HepG2 (cell line): ENCODE measurements around the gene SLC29A3. TPM values are rescaled to one million over a fixed set of nuclear protein-coding genes. Genes with fewer than 3 reads are reported as not detected.

Source experiments
- DMTF1 ChIP-seq: sonication (generic); formaldehyde crosslinking; IDR thresholded peaks from 2 replicates; pipeline ENCODE4 v1.4.0; 2020; ENCODE audit warnings: mild to moderate bottlenecking, missing genetic modification reagents
- ERF ChIP-seq: IDR thresholded peaks from 2 replicates; pipeline ENCODE4 v1.6.1; 2018; ENCODE audit warnings: missing biosample characterization, missing genetic modification reagents
- HNRNPUL1 ChIP-seq: fragments of 200-400 bp; formaldehyde crosslinking; IDR thresholded peaks from 2 replicates; pipeline ENCODE4 v1.6.1; 2017; ENCODE audit warnings: low read depth, mild to moderate bottlenecking, low read length, moderate library complexity
- KDM2A ChIP-seq: sonication (generic); formaldehyde crosslinking; IDR thresholded peaks from 2 replicates; pipeline ENCODE4 v1.4.0; 2020; ENCODE audit warnings: low read depth, missing genetic modification reagents, borderline replicate concordance
- KLF16 ChIP-seq, 2 experiments: sonication (generic) in 1 of 2; formaldehyde crosslinking in 1 of 2; IDR thresholded peaks; 2 replicates each; pipeline versions ENCODE4 v1.6.1 to v1.8.0; 2016 to 2023; ENCODE audit warnings: missing genetic modification reagents in 2 of 2, missing compliant biosample characterization in 1 of 2
- KMT2A ChIP-seq: sonication (generic); formaldehyde crosslinking; IDR thresholded peaks from 2 replicates; pipeline ENCODE4 v1.4.0; 2020; ENCODE audit warnings: missing genetic modification reagents
- NFIC ChIP-seq: IDR thresholded peaks from 2 replicates; pipeline ENCODE4 v1.6.1; 2012; ENCODE audit warnings: mild to moderate bottlenecking, low read length, inconsistent platforms
- NFKBIZ ChIP-seq: IDR thresholded peaks from 2 replicates; pipeline ENCODE4 v1.6.1; 2018; ENCODE audit warnings: missing genetic modification reagents, missing compliant biosample characterization
- POGZ ChIP-seq: sonication (generic); formaldehyde crosslinking; IDR thresholded peaks from 2 replicates; pipeline ENCODE4 v1.4.0; 2020; ENCODE audit warnings: mild to moderate bottlenecking, missing genetic modification reagents
- SMC3 ChIP-seq: IDR thresholded peaks from 2 replicates; pipeline ENCODE4 v1.6.1; 2011; ENCODE audit warnings: low read length, improper control_type of control experiment
- ZBTB8A ChIP-seq: sonication (generic); formaldehyde crosslinking; IDR thresholded peaks from 2 replicates; pipeline ENCODE4 v1.4.0; 2020; ENCODE audit warnings: mild to moderate bottlenecking, low read depth, missing genetic modification reagents, borderline replicate concordance
- ZNF138 ChIP-seq: sonication (generic); formaldehyde crosslinking; IDR thresholded peaks from 2 replicates; pipeline ENCODE4 v1.5.0; 2020; ENCODE audit warnings: mild to moderate bottlenecking, low read depth, missing genetic modification reagents
- ZNF326 ChIP-seq: sonication (generic); formaldehyde crosslinking; IDR thresholded peaks from 2 replicates; pipeline ENCODE4 v1.4.0; 2020; ENCODE audit warnings: missing genetic modification reagents, borderline replicate concordance
- ZNF407 ChIP-seq: sonication (generic); formaldehyde crosslinking; IDR thresholded peaks from one replicate; pipeline ENCODE4 v1.5.1; 2020; ENCODE audit warnings: mild to moderate bottlenecking, missing genetic modification reagents; ENCODE audit errors: not compliant biosample characterization
- ZNF556 ChIP-seq: sonication (generic); formaldehyde crosslinking; IDR thresholded peaks from 2 replicates; pipeline ENCODE4 v1.4.0; 2020; ENCODE audit warnings: mild to moderate bottlenecking, missing genetic modification reagents, borderline replicate concordance
- ZNF567 ChIP-seq: sonication (generic); formaldehyde crosslinking; IDR thresholded peaks from 2 replicates; pipeline ENCODE4 v1.8.1; 2023; ENCODE audit warnings: mild to moderate bottlenecking, missing genetic modification reagents, borderline replicate concordance
- ZNF616 ChIP-seq: sonication (generic); formaldehyde crosslinking; IDR thresholded peaks from 2 replicates; pipeline ENCODE4 v1.5.0; 2020; ENCODE audit warnings: low read depth, mild to moderate bottlenecking, missing genetic modification reagents
- ZNF713 ChIP-seq: sonication (generic); formaldehyde crosslinking; IDR thresholded peaks from 2 replicates; pipeline ENCODE4 v1.4.0; 2020; ENCODE audit warnings: mild to moderate bottlenecking, missing genetic modification reagents
- ZNF777 ChIP-seq: sonication (generic); formaldehyde crosslinking; IDR thresholded peaks from 2 replicates; pipeline ENCODE4 v1.4.0; 2020; ENCODE audit warnings: missing genetic modification reagents
- ZNF780A ChIP-seq: sonication (generic); formaldehyde crosslinking; IDR thresholded peaks from 2 replicates; pipeline ENCODE4 v1.8.0; 2022; ENCODE audit warnings: mild to moderate bottlenecking, missing genetic modification reagents, moderate library complexity
- polyA plus RNA-seq, 8 experiments: library from polyadenylated mRNA; depleted of rRNA in 3 of 8; stranded (reverse) in 7 of 8; unstranded in 1 of 8; fragments of >200 nt; fragmentation: Illumina TruSeq in 4 of 8; extraction: Trizol in 4 of 8; gene quantifications; 2 replicates each; pipeline versions ENCODE4 v1.2.1 to v1.2.3, GENCODE V29; 2011 to 2016; ENCODE audit warnings: low read depth in 4 of 8, missing spikeins in 1 of 8, mixed read lengths in 1 of 8; ENCODE audit not compliant: insufficient read depth in 1 of 8
- total RNA-seq, 5 experiments: library from RNA; depleted of rRNA; stranded (reverse); fragments of >200 nt; fragmentation: Illumina TruSeq; extraction: Trizol; gene quantifications; 2 replicates each; pipeline ENCODE4 v1.2.3, GENCODE V29; 2016; ENCODE audit warnings: low read depth in 1 of 5

SLC29A3 gene
- total and polyA plus RNA-seq, 2 of the 13 experiments (the other 11 are each of a cell fraction or from before 2014, with no cell fraction given): 8.6 to 11.8 TPM

GRCh38 chr10:71319042-71319799 is at the start of gene SLC29A3 (continued):
- TF ChIP-seq ZNF713 (CRISPR knock-in tag) (no peak), NFIC (no peak), DMTF1 (CRISPR knock-in tag) (no peak), HNRNPUL1 (no peak), ZNF777 (CRISPR knock-in tag) (peak; percentile 71; the same call in 1 of the 2 replicates), SMC3 (peak; percentile 54), ZNF138 (CRISPR knock-in tag) (no peak), KDM2A (CRISPR knock-in tag) (peak; percentile 21; the same call in 1 of the 2 replicates), ZNF567 (CRISPR knock-in tag) (peak; percentile 93; the same call in 1 of the 2 replicates), KMT2A (CRISPR knock-in tag) (peak; percentile 27; the same call in 1 of the 2 replicates), ZNF616 (no peak), ZBTB8A (no peak), POGZ (CRISPR knock-in tag) (no peak), ZNF326 (no peak), ERF (CRISPR knock-in tag) (peak; percentile 23; the same call in 1 of the 2 replicates), ZNF407 (no peak), ZNF780A (CRISPR knock-in tag) (no peak), NFKBIZ (CRISPR knock-in tag) (no peak), ZNF556 (no peak; the same call in 1 of the 2 replicates), KLF16 (CRISPR knock-in tag; IDR thresholded peaks at IDR 0.05) (0 out of 4 replicates have a peak, but pooled peaks of 1 of the 2 experiments have one; percentile 19)
